Measurements from ENCODE around the gene APC2. TPM values are rescaled to one million over a fixed set of nuclear protein-coding genes. Genes with fewer than 3 reads are reported as not detected.

Gene APC2
- total and polyA plus RNA-seq, 4 donors: 0.03 to 0.42 (median 0.26) TPM; not detected in 1

GRCh38 chr19:1508507-1508856 lies 58.6 kb downstream of the APC2 start:
- DNase-seq: no peak
- WGBS, 2 donors: 29 to 33% methylated on average over 12 of the region's 12 CpGs
- no peaks in the 10 kb centered on the region for H3K27me3 ChIP-seq (ENCODE audit: control insufficient read depth in 1 of 2, insufficient read depth in 2 of 2, low read length in 1 of 2)
- H3K36me3 ChIP-seq (ENCODE audit: control insufficient read depth in 1 of 2, insufficient read depth in 2 of 2, low read length in 1 of 2): no peaks in the 10 kb centered on the region
- H3K9me3 ChIP-seq (ENCODE audit: control insufficient read depth, low read length): no peaks in the 10 kb centered on the region
- H3K4me3 ChIP-seq (ENCODE audit: low read length in 2 of 2): no peak overlapping the region
- H3K27ac ChIP-seq (ENCODE audit: low read depth in 1 of 2, low read length in 2 of 2): peak overlapping the region in 1 of 2 donors; percentile 35
- H3K4me1 ChIP-seq (ENCODE audit: control insufficient read depth in 1 of 2, insufficient read depth in 2 of 2, low read length in 2 of 2): no peaks in the 10 kb centered on the region
- ATAC-seq (ENCODE audit: low FRiP score): no peak
- intact Hi-C loops (cut with DNase I): loop anchor here in 1 of 2 donors (10.0 kb wide), 1 partner anchor 234 kb away; the partner anchor contains the start of gene FAM174C

GRCh38 chr19:1509602-1510441 lies 59.9 kb downstream of the APC2 start:
- no peaks in the 10 kb centered on the region for H3K4me1 ChIP-seq (ENCODE audit: control insufficient read depth in 1 of 2, insufficient read depth in 2 of 2, low read length in 2 of 2)
- intact Hi-C loops (cut with DNase I): loop anchor here in 1 of 2 donors (10.0 kb wide), 1 partner anchor 235 kb away; the partner anchor contains the start of gene FAM174C

GRCh38 chr19:1510442-1510806 lies 60.5 kb downstream of the APC2 start:
- no peak for DNase-seq

More at GRCh38 chr19:1509602-1510441, 59.9 kb downstream of the APC2 start:
- DNase-seq (no peak), ATAC-seq (ENCODE audit: low FRiP score) (no peak)
- no peaks in the 10 kb centered on the region for H3K9me3 ChIP-seq (ENCODE audit: control insufficient read depth, low read length)
- H3K36me3 ChIP-seq (ENCODE audit: control insufficient read depth in 1 of 2, insufficient read depth in 2 of 2, low read length in 1 of 2): no peaks in the 10 kb centered on the region
- no peak overlapping the region for H3K4me3 ChIP-seq (ENCODE audit: low read length in 2 of 2)
- 59 to 60% methylated on average over 11 of the region's 11 CpGs for WGBS, 2 donors
- no peak overlapping the region for H3K27ac ChIP-seq (ENCODE audit: low read depth in 1 of 2, low read length in 2 of 2)
- H3K27me3 ChIP-seq (ENCODE audit: control insufficient read depth in 1 of 2, insufficient read depth in 2 of 2, low read length in 1 of 2): no peaks in the 10 kb centered on the region

GRCh38 chr19:1510807-1511206 lies 60.9 kb downstream of the APC2 start:
- no peak for ATAC-seq (ENCODE audit: low FRiP score)
- intact Hi-C loops (cut with DNase I): no loop called here
- Histone ChIP-seq H3K4me1 (ENCODE audit: control insufficient read depth in 1 of 2, insufficient read depth in 2 of 2, low read length in 2 of 2) (no peaks in the 10 kb centered on the region), H3K36me3 (ENCODE audit: control insufficient read depth in 1 of 2, insufficient read depth in 2 of 2, low read length in 1 of 2) (no peaks in the 10 kb centered on the region), H3K4me3 (ENCODE audit: low read length in 2 of 2) (no peak overlapping the region), H3K27ac (ENCODE audit: low read depth in 1 of 2, low read length in 2 of 2) (no peak overlapping the region), H3K27me3 (ENCODE audit: control insufficient read depth in 1 of 2, insufficient read depth in 2 of 2, low read length in 1 of 2) (no peaks in the 10 kb centered on the region), H3K9me3 (ENCODE audit: control insufficient read depth, low read length) (no peaks in the 10 kb centered on the region)
- no peak for DNase-seq
- WGBS, 2 donors: 58 to 61% methylated on average over 9 of the region's 9 CpGs

More at GRCh38 chr19:1510442-1510806, 60.5 kb downstream of the APC2 start:
- intact Hi-C loops (cut with DNase I): no loop called here
- Histone ChIP-seq H3K27ac (ENCODE audit: low read depth in 1 of 2, low read length in 2 of 2) (no peak overlapping the region), H3K27me3 (ENCODE audit: control insufficient read depth in 1 of 2, insufficient read depth in 2 of 2, low read length in 1 of 2) (no peaks in the 10 kb centered on the region), H3K4me1 (ENCODE audit: control insufficient read depth in 1 of 2, insufficient read depth in 2 of 2, low read length in 2 of 2) (no peaks in the 10 kb centered on the region), H3K9me3 (ENCODE audit: control insufficient read depth, low read length) (no peaks in the 10 kb centered on the region), H3K4me3 (ENCODE audit: low read length in 2 of 2) (no peak overlapping the region), H3K36me3 (ENCODE audit: control insufficient read depth in 1 of 2, insufficient read depth in 2 of 2, low read length in 1 of 2) (no peaks in the 10 kb centered on the region)
- no peak for ATAC-seq (ENCODE audit: low FRiP score)
- WGBS, 2 donors: 45 to 50% methylated on average over 21 to 25 of the region's 25 CpGs

- WGBS, 2 donors: 57 to 60% methylated on average over 17 to 22 of the region's 22 CpGs
- Histone ChIP-seq H3K4me3 (ENCODE audit: low read length in 2 of 2) (no peak overlapping the region), H3K27ac (ENCODE audit: low read depth in 1 of 2, low read length in 2 of 2) (no peak overlapping the region), H3K27me3 (ENCODE audit: control insufficient read depth in 1 of 2, insufficient read depth in 2 of 2, low read length in 1 of 2) (no peaks in the 10 kb centered on the region), H3K9me3 (ENCODE audit: control insufficient read depth, low read length) (no peaks in the 10 kb centered on the region), H3K4me1 (ENCODE audit: control insufficient read depth in 1 of 2, insufficient read depth in 2 of 2, low read length in 2 of 2) (no peaks in the 10 kb centered on the region), H3K36me3 (ENCODE audit: control insufficient read depth in 1 of 2, insufficient read depth in 2 of 2, low read length in 1 of 2) (no peaks in the 10 kb centered on the region)
- intact Hi-C loops (cut with DNase I): no loop called here
- no peak for ATAC-seq (ENCODE audit: low FRiP score)
- no peak for DNase-seq
Measured at GRCh38 chr19:1511318-1512317, 61.7 kb downstream of the APC2 start.

- intact Hi-C loops (cut with DNase I): no loop called here
- WGBS, 2 donors: 2 to 10% methylated on average over 20 to 78 of the region's 78 CpGs
- H3K27ac ChIP-seq (ENCODE audit: low read depth in 1 of 2, low read length in 2 of 2): peak within 1 kb of the TSS in 1 of 2 donors; percentile 55
- no peaks in the 10 kb centered on the region for H3K36me3 ChIP-seq (ENCODE audit: control insufficient read depth in 1 of 2, insufficient read depth in 2 of 2, low read length in 1 of 2)
- peak within 1 kb of the TSS; percentile 42 to 64 for H3K4me3 ChIP-seq (ENCODE audit: low read length in 2 of 2)
- H3K9me3 ChIP-seq (ENCODE audit: control insufficient read depth, low read length): no peaks in the 10 kb centered on the region
- no peaks in the 10 kb centered on the region for H3K27me3 ChIP-seq (ENCODE audit: control insufficient read depth in 1 of 2, insufficient read depth in 2 of 2, low read length in 1 of 2)
- H3K4me1 ChIP-seq (ENCODE audit: control insufficient read depth in 1 of 2, insufficient read depth in 2 of 2, low read length in 2 of 2): no peaks in the 10 kb centered on the region
- DNase-seq (peak in 1 of 2 donors; percentile 74), ATAC-seq (ENCODE audit: low FRiP score) (peak; percentile 63)
Measured at GRCh38 chr19:1512671-1513498, 63.0 kb downstream of the APC2 start, which contains the start of gene ADAMTSL5. Gene ADAMTSL5, minus strand, starts transcription at chr19:1513019. Its CDS starts 2,076 bp downstream, at chr19:1510943.

- H3K36me3 ChIP-seq (ENCODE audit: control insufficient read depth in 1 of 2, insufficient read depth in 2 of 2, low read length in 1 of 2): no peaks in the 10 kb centered on the region
- no peak for DNase-seq
- WGBS, 2 donors: 5 to 6% methylated on average over 37 to 52 of the region's 52 CpGs
Measured at GRCh38 chr19:1513499-1514294, 63.8 kb downstream of the APC2 start.

More at GRCh38 chr19:1513499-1514294, 63.8 kb downstream of the APC2 start:
- intact Hi-C loops (cut with DNase I): no loop called here
- ATAC-seq (ENCODE audit: low FRiP score): peak; percentile 37
- H3K27ac ChIP-seq (ENCODE audit: low read depth in 1 of 2, low read length in 2 of 2): peak overlapping the region in 1 of 2 donors; percentile 31
- H3K9me3 ChIP-seq (ENCODE audit: control insufficient read depth, low read length): no peaks in the 10 kb centered on the region
- no peaks in the 10 kb centered on the region for H3K27me3 ChIP-seq (ENCODE audit: control insufficient read depth in 1 of 2, insufficient read depth in 2 of 2, low read length in 1 of 2)
- H3K4me3 ChIP-seq (ENCODE audit: low read length in 2 of 2): peak overlapping the region; percentile 42 to 64
- H3K4me1 ChIP-seq (ENCODE audit: control insufficient read depth in 1 of 2, insufficient read depth in 2 of 2, low read length in 2 of 2): no peaks in the 10 kb centered on the region

Data from aorta (tissue), 5 donors.